ENCODE results near the gene SLC10A7. TPM values are rescaled to one million over a fixed set of nuclear protein-coding genes. Genes with fewer than 3 reads are reported as not detected.

Gene SLC10A7
- total and polyA plus RNA-seq, 2 donors (not counting 1 experiment from before 2014, with no cell fraction given), result 7.4 to 12.6 TPM

DNA sequence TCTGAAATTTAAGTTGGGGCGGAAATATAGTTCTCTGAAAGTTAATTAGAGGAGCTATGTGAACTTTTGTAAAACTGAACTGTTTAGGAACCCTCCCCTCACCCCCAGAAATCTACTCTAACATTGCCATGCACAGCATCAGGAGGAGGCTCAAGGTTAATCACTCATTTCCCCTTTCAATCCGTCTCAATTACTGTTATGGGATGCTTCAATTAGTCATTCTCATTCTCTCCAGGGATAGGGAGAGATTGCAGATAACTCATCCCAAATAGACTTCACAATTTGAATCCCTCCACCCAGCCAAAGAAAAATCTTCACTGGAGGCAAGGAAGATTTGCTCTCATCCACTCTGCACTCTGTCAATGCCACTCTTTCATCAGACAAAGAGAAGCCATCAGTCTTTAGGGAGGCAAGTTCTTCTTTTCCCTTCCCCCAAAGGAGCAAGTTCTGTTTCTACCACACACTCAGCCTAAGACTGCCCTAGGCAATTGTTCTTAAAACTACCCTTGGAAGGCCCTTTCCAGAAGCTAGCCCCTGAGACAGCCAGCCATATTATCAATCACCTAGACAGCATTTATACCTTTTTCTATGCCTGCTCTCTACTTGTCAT is 140.4 kb downstream of the SLC10A7 start:
- no peak for TF ChIP-seq EZH2 (IDR thresholded peaks at IDR 0.05; ENCODE audit: low read length, missing control alignments)
- no peak for TF ChIP-seq CTCF (conservative IDR thresholded peaks at IDR 0.05 in 1 of 2, IDR thresholded peaks at IDR 0.05 in 1 of 2; ENCODE audit: low read depth in 1 of 2, low read length in 2 of 2)
- Histone ChIP-seq H3K4me3 (replicated peaks in 1 of 4; ENCODE audit: control extremely low read depth in 1 of 4, insufficient read depth in 1 of 4, low read depth in 3 of 4, low read length in 4 of 4) (no peak overlapping the region), H3K27me3 (ENCODE audit: control insufficient read depth, insufficient read depth, low read length) (no peaks in the 10 kb centered on the region), H3K9ac (ENCODE audit: insufficient read depth, low read length) (no peak overlapping the region), H3K4me2 (ENCODE audit: extremely low read depth, insufficient read depth, low read length) (no peak overlapping the region), H3K4me1 (ENCODE audit: control insufficient read depth, extremely low read depth, insufficient read depth, low read length) (peaks cover 2% of the 10 kb centered on the region), H4K20me1 (ENCODE audit: control insufficient read depth, extremely low read depth, insufficient read depth, low read length) (no peaks in the 10 kb centered on the region), H3K79me2 (ENCODE audit: control insufficient read depth, insufficient read depth, low read length) (no peaks in the 10 kb centered on the region), H2AFZ (ENCODE audit: low read length) (no peak overlapping the region), H3K27ac (ENCODE audit: insufficient read depth, low read length) (no peak overlapping the region), H3K9me3 (ENCODE audit: control insufficient read depth, insufficient read depth, low read depth, low read length) (no peaks in the 10 kb centered on the region), H3K36me3 (ENCODE audit: control insufficient read depth, insufficient read depth, low read length) (no peaks in the 10 kb centered on the region)
- no peak for DNase-seq (ENCODE audit: low read depth in 2 of 2)

DNA sequence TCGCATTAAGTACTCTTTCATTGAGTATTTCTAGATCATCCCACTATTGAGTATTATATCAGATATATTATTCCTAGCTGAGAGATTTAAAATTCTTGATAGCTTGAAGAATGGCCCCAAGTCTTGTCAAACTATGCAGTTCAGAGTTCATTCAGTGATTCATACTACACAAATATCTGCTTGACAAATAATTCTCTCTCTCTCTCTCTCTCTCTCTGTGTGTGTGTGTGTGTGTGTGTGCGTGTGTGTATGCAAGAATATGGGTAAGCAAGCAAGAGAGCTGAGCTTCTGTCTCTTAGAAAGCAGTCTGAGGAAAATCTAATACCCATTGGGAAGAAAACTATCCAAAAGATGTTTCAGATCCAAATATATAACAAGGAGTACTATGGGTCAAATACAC is 142.0 kb downstream of the SLC10A7 start:
- Histone ChIP-seq H3K36me3 (ENCODE audit: control insufficient read depth, insufficient read depth, low read length) (no peaks in the 10 kb centered on the region), H3K27me3 (ENCODE audit: control insufficient read depth, insufficient read depth, low read length) (no peaks in the 10 kb centered on the region), H3K4me2 (ENCODE audit: extremely low read depth, insufficient read depth, low read length) (no peak overlapping the region), H3K27ac (ENCODE audit: insufficient read depth, low read length) (no peak overlapping the region), H3K79me2 (ENCODE audit: control insufficient read depth, insufficient read depth, low read length) (no peaks in the 10 kb centered on the region), H4K20me1 (ENCODE audit: control insufficient read depth, extremely low read depth, insufficient read depth, low read length) (no peaks in the 10 kb centered on the region), H3K9ac (ENCODE audit: insufficient read depth, low read length) (no peak overlapping the region), H3K4me3 (replicated peaks in 1 of 4; ENCODE audit: control extremely low read depth in 1 of 4, insufficient read depth in 1 of 4, low read depth in 3 of 4, low read length in 4 of 4) (no peak overlapping the region), H3K4me1 (ENCODE audit: control insufficient read depth, extremely low read depth, insufficient read depth, low read length) (peaks cover 2% of the 10 kb centered on the region), H2AFZ (ENCODE audit: low read length) (no peak overlapping the region), H3K9me3 (ENCODE audit: control insufficient read depth, insufficient read depth, low read depth, low read length) (no peaks in the 10 kb centered on the region)
- TF ChIP-seq EZH2 (IDR thresholded peaks at IDR 0.05; ENCODE audit: low read length, missing control alignments) (no peak), CTCF (conservative IDR thresholded peaks at IDR 0.05 in 1 of 2, IDR thresholded peaks at IDR 0.05 in 1 of 2; ENCODE audit: low read depth in 1 of 2, low read length in 2 of 2) (no peak)
- peak; percentile 8 to 35 for DNase-seq (ENCODE audit: low read depth in 2 of 2)

- Histone ChIP-seq H3K36me3 (ENCODE audit: control insufficient read depth, insufficient read depth, low read length) (no peaks in the 10 kb centered on the region), H3K9ac (ENCODE audit: insufficient read depth, low read length) (no peak overlapping the region), H3K4me3 (replicated peaks in 1 of 4; ENCODE audit: control extremely low read depth in 1 of 4, insufficient read depth in 1 of 4, low read depth in 3 of 4, low read length in 4 of 4) (no peak overlapping the region), H3K79me2 (ENCODE audit: control insufficient read depth, insufficient read depth, low read length) (no peaks in the 10 kb centered on the region), H3K4me2 (ENCODE audit: extremely low read depth, insufficient read depth, low read length) (no peak overlapping the region), H3K9me3 (ENCODE audit: control insufficient read depth, insufficient read depth, low read depth, low read length) (no peaks in the 10 kb centered on the region), H2AFZ (ENCODE audit: low read length) (no peak overlapping the region), H3K27ac (ENCODE audit: insufficient read depth, low read length) (no peak overlapping the region), H3K4me1 (ENCODE audit: control insufficient read depth, extremely low read depth, insufficient read depth, low read length) (no peaks in the 10 kb centered on the region), H3K27me3 (ENCODE audit: control insufficient read depth, insufficient read depth, low read length) (no peaks in the 10 kb centered on the region), H4K20me1 (ENCODE audit: control insufficient read depth, extremely low read depth, insufficient read depth, low read length) (no peaks in the 10 kb centered on the region)
- no peak for TF ChIP-seq CTCF (conservative IDR thresholded peaks at IDR 0.05 in 1 of 2, IDR thresholded peaks at IDR 0.05 in 1 of 2; ENCODE audit: low read depth in 1 of 2, low read length in 2 of 2)
- TF ChIP-seq EZH2 (IDR thresholded peaks at IDR 0.05; ENCODE audit: low read length, missing control alignments), result no peak
- no peak for DNase-seq (ENCODE audit: low read depth in 2 of 2)
Measured at GRCh38 chr4:146371812-146372211, 149.9 kb downstream of the SLC10A7 start.
